GM19035 (cell line): ENCODE results near the gene TOR1AIP1.
A peak's percentile ranks its signal among the peaks of the same experiment; 100 is the strongest.

Experiments used
- ATAC-seq: cut with Tn5 transposase; IDR thresholded peaks from one replicate; pipeline ENCODE4 v1.9.1; 2021; ENCODE audit not compliant: unreplicated experiment

The TOR1AIP1 gene

DNA sequence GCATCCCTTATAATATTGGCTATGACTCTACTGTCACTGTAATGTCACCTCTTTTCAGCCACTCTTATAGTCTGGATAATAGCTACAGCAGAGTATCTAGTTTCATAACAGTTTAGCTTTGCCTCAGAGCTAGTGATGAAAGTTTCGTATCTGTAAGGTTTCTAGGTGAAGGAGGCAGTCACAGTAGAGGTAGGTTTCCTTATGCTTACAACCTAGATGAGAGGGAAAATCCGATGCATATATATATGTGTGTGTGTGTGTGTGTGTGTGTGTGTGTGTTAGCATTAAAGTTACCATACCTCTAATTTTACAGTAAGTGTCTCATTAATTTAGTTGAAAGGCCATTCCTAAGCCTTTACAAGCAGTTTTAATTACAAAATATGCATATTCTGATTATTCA, 2.3 kb upstream of the TOR1AIP1 start:
- no peak for ATAC-seq

DNA sequence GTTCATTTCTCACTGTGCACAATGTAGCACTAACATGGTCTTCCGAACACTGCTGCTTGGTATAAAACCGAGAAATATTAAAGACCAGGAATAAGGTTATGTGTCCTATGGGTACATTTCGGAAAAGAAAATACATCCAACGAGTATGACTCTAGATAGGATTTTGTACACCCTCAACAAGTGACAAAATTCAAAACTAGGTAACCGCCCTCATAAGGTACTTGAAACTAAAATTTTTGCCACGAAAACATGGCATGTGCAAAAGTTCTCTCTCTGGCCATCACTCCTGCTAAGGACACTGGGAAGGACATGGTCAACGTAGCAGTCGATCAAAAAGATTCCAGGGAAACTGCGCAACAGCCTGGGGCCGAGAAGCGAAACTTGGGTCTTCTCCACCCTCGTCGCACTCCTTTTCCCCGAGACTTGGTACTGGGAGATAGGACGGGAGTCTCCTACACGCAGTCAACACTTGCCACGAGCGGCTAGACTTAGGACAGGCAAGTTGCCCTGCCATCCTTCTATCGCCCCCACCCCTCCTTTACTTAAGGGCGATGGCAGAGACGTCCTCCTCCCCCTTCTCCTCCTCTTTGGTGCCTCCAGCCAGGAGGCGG, 338 bp upstream of the TOR1AIP1 start:
- ATAC-seq: no peak

DNA sequence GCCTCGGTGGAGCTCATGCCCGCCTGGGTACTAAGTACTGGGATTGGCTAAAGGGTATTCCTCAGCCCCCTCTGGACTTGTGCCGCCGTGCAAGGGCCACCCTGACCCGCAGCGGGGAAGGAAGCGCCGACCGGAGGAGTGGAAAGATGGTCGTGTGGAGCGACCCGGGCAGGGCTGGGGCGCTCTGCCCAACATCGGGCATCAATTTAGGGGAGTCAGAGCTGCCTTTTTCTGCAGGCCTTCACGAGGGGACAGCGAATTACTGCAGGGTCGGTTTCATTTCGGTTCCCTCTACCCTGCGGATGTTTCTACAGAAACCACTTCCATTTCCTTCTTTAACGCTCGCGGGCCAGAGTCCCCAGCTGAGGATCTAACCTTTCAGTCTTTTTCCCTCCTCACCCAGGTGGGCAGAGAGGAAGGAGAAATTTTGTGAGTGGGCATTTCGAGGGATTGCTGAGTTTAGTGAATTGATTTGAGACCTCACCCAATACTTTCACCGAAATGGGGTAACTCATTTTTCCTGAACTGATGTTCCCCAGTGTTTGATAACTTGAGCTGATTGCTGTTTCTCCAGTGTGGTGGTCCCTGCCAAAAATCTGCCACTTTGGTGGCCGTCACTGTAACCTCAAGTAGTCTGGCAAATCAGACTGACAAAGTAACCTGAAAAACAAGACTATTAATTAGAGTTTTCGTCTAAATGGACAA, 1.1 kb downstream of the TOR1AIP1 start:
- peak; percentile 15 for ATAC-seq

DNA sequence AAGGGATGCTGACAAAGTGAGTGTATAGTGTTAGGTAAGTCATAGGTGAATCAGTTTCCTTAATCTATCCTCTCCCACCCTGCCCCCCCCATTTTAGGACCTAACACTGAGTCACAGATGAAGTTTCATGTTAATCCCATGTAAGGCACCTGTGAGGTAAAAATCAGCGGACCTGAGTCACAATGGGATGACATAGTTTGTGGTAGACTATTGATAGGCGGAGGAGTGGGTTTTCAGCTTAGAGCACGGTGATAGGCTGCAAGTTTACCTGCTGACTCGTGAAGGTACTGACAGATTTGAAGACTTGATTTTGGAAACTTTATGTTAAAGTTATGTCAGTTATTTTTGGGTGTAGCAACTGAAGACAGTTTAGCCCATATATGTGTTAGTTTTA, 1.7 kb downstream of the TOR1AIP1 start:
- no peak for ATAC-seq

DNA sequence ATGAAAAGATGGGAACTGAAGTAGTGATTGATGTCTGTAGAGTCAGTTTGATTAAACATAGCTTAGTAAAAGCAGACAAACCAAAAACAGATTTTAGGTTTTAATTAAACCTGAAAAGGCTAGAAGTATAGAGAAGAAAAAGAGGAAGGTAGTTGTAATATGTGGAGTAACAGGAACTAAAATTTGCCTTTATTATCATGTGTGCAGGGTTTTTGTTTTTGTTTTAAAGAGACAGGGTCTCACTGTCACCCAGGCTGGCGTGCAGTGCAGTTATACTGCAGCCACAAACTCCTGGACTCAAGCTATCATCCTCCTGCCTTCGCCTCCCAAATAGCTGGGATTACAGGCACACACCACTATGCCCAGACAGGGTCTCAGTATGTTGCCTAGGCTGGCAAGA, 6.0 kb downstream of the TOR1AIP1 start:
- no peak for ATAC-seq

DNA sequence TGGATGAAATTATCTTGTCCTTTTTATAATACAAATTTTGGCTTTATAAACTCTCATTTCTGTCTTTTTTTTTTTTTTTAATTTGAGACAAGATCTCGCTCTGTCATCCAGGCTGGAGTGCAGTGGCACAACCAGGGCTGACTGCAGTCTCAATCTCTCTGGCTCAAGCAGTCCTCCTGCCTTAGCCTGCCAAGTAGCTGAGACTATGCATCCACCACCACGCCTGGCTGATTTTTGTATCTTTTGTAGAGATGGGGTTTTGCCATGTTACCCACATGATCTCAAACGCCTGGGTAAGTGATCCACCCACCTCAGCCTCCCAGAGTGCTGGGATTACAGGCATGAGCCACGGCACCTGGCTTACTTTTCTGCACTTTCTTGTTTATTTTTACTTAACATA, 7.5 kb downstream of the TOR1AIP1 start:
- no peak for ATAC-seq

DNA sequence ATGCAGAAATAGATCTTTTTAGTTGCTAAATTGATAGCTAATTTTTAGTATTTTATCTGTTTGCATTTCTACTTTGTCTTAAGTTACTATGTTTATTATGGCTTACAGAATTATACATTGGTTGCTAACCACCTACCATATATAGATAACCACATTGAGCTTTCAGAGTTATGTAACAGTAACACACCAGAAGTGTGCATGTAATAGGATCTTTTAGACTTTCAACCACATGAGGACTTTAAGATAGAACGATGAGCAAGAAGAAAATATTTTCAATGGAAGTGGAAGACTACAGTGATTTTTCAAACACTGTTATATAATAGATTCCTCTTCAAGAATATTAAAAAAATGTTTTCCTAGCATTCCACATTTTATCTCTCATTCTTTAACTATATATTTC, 28.8 kb downstream of the TOR1AIP1 start:
- ATAC-seq: no peak

DNA sequence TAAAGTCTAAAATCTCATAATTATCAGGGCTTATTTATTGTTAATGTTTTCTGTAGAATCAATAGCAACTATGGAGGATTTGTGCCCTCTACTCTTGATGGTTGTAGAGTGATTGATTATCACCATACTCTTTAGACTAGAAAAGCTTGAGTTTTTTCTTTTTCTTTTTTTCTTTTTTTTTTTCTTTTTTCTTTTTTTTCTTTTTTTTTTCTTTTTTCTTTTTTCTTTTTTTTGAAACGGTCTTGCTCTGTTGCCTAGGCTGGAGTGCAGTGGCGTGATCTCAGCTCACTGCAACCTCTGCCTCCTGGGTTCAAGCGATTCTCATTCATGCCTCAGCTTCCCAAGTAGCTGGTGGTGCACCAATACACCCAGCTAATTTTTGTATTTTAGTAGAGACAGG, 29.7 kb downstream of the TOR1AIP1 start:
- ATAC-seq: no peak

DNA sequence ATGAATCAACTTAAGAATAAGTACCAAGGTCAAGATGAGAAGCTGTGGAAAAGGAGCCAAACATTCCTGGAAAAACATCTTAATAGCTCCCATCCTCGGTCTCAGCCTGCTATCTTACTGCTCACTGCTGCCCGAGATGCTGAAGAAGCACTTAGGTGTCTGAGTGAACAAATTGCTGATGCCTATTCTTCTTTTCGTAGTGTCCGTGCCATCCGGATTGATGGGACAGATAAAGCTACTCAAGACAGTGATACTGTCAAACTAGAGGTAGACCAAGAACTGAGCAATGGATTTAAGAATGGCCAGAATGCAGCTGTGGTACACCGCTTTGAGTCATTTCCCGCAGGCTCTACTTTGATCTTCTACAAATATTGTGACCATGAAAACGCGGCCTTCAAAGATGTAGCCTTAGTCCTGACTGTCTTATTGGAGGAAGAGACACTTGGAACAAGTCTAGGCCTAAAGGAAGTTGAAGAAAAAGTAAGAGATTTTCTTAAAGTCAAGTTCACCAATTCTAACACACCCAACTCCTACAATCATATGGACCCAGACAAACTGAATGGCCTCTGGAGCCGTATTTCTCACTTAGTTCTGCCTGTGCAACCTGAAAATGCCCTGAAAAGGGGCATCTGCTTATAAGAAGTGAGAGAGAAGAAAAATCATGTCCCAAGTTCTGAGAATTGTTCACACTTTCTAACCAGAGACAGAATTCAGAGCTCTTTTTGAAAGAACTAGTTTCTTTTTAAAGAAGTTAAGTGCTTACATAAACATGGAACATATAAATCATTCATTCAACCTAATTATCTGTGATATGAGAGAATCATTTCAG, 35.7 kb downstream of the TOR1AIP1 start:
- no peak for ATAC-seq

DNA sequence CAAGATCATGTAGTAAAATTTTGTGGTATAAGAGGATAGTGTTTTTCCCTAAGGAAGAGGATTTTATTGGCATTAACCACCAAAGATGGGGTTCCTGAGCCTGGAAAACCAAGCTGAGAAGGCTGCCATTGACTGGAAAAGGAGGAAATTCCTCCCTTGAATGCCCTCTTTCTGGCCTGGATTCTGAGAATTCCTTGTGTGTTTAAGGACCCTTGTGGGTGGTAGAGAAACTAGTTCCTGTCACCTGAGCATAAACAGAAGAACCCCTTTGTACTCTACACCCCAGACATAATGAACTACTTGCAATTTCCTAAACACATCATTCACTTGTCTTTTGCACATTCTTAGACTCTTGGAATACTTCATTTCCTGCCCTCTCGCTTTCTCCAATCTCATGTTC, 39.4 kb downstream of the TOR1AIP1 start:
- ATAC-seq: no peak

DNA sequence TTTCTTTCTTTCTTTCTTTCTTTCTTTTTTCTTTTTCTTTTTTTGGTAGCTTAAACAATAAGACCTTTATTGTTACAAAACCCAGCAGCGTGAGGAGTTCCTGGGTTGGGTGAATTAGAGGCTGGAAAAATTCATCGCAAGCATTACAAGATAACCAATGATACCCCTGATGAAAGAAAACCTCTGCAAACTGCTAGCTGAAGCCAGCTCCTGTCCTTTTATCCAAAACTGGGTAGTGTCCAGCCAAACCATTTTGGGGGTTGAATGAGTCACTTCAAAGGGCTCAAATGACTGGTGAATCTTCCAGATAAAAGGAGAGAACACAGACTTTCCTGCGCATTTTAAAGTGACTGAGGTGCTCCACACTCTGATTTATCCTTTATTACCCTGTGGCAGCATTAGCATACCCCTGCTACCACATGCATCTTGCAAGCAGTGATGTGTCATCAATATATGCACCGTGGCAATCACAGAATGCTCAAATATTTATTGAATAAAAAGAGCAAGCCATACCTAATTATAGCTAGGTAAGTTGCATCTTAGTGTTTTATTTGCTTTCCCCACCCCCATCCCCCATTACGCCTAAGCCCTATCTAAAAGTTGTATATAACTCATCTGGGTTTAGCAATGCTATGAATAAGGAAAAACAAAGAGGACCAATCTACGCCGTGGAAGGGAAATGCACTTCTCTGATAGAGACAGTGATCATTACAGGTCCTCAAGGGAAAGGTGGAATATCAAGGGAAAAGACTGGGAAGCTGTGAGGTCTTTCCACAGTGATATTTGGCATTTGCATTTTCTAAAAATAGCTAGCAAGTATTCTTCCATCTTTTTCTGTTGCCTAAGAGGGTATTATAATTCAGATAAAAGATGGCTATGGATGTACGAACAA, 40.1 kb downstream of the TOR1AIP1 start:
- no peak for ATAC-seq

DNA sequence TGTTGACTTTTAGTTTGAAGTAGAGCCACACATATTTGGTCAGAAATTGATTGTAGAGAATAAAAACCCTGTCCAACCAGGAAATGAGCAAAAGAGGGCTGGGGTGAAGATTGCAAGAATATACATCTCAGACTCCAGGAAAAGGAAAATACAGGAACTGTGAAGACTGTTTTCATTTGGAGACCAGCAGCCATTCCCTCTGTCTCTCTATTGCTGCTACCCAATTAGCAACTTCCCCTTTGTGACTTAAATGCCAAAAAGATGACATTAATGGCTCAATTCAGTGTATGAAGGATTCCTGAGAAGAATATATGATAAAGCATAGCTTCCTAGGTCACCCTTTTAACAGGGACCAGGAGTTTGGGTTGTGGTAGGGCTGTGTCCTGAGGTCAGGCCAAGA, 40.9 kb downstream of the TOR1AIP1 start:
- ATAC-seq: no peak

DNA sequence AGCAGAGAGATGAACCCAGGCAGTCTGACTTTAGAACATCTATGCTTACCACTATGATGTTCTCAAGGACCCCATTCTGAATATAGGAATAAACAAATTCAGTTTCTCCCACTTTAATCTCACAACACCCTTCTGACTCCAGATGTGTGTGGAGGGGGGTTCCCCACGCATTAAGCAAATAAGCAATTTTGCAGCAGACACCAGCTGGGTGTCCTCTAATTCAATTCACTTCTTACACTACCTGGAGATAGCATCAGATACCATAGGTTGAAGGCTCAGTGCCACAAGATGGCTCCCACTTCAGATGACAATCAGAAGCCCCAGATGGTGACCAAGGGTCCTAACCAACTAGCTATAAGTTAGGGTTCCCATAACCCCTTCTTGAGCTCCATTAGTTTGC, 42.2 kb downstream of the TOR1AIP1 start:
- ATAC-seq: no peak

DNA sequence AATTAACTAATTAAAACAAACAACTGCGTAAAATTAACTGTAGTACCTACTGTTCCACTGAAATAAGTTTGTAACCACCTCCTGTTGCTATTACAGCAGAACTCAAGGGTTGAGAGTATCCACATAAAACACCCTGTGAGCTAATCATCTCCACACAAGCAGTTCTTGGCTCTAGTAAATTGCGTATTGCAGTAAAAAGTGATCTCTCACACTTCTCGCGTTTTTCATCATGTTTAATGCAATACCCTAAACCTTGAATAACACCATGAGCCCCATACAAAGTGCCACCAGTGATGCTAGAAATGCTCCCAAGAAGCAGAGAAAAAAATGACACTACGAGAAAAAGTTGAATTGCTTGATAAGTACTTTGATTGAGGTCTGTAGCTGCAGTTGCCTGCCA, 43.2 kb downstream of the TOR1AIP1 start:
- ATAC-seq: no peak

DNA sequence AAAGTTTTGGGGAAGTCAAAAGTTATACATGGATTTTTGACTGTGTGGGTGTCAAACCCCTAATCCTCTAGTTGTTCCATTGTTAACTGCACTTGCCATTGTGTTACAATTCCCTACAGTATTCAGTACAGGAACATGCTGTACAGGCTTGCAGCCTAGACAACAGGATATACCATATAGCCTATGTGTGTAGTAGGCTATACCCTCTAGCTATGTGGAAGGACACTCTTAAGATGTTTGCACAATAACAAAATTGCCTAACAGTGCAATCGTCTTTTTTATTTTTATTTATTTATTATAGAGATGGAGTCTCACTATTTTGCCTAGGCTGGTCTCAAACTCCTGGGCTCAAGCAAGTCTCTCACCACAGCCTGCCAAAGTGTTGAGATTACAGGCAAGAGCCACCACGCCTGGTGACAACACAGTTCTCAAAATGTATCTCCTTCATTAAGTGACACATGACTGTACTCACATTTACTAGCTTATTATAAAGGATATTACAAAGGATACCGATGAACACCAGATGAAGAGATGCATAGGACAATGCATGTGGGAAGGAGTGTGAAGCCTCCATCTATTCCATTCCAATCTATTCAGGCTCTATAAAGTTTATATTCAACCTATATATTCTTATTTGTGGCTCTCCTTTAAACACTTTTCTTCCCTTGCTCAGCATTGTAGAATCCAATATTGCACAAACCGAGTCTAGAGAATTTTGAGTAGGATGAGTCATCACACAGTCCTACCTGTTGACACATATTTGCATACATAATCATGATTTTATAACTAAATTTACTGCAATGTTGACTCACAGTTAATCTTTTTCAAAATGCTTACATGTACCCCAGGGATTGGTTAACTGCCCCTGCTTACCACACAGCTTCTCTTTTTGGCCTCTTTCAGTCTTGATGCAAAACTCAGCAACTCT, 44.1 kb downstream of the TOR1AIP1 start:
- ATAC-seq: no peak

DNA sequence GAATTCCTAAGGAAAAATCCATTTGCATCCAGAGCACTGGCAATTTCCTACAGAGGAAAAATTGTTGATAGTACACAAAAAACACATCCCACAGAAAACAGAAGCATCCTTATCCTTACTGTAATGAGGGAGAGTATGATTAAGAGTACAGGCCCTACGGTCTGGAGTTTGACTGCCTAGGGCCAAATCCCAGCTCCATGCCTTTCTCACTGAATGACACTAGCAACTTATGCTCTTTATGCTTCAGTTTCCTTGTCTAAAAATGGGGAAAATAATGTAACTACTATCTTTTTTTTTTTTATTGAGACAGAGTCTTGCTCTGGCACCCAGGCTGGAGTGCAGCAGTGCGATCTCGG, 44.7 kb downstream of the TOR1AIP1 start:
- ATAC-seq: no peak

DNA sequence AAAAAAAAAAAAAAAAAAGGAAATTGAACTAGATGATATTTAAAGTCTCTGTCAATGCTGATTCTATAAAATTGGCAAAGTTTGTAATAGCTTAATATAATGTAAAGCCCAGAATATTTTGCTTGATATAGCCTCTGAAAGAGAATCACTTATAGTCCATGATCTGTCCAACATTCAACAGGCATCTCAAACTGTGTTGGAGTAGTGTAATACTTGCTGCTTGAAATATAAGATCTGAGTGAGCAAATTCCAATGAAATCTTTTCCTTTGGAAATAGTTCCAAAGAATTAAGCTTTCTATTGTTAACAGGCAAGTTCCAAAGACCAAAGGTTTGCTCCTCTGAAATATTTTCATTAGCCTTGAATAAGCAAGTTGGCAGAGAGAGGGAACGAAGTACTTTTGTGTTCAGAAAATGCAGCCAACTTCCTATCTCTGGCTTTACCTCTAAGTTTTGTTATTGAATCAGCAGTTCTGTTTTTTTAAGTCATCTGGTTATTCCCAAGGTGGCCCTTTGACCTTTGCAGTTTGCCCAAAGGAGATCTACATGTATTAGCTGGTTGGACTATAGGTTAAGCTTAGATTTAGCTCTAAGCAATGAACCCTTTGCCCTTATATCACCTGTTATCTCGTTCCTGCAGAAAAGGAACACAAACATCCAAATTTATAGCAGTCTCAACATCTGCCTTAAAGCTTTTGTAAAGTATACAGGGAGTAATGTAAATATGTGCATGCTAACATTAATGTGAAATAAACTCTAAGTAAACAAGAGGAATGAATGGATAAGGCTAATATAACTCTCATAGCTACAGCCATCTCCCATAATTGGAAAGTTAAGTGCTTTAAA, 48.1 kb downstream of the TOR1AIP1 start:
- no peak for ATAC-seq

DNA sequence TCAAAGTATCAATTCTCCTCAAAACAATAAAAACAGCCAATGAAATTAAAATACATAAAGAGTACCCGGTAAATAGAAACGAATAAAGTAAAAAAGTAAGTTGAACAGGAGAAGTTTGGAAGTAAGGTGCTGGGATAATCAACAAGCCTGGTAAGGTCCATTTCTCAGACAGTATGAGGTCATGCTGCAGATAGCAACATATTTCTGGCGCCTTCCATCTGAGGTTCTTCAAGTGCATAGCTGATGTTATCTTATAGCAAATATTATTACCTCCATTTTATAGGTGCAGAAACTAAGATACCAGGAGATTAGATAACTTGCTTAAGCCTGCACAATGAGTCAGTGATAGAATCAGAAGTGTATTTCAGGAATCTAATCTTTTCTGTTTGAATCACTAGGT, 48.8 kb downstream of the TOR1AIP1 start:
- ATAC-seq: no peak

DNA sequence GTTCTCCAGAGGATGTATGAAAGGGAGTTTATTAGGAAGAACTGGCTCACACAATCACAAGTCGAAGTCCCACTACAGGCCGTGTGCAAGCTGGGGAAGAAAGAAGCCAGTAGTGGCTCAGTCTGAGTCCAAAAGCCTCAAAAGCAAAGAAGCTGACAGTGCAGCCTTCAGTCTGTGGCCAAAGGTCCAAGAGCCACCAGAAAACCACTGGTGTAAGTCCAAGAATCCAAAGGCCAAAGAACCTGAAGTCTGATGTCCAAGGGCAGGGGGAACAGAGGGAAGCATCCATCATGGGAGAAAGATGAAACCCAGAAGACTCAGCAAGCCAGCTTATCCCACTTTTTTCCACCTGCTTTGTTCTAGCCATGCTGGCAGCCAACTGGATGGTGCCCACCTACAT, 51.1 kb downstream of the TOR1AIP1 start:
- ATAC-seq: no peak
